ENCODE measurements around the gene HSD17B13.

The HSD17B13 gene, protein sequence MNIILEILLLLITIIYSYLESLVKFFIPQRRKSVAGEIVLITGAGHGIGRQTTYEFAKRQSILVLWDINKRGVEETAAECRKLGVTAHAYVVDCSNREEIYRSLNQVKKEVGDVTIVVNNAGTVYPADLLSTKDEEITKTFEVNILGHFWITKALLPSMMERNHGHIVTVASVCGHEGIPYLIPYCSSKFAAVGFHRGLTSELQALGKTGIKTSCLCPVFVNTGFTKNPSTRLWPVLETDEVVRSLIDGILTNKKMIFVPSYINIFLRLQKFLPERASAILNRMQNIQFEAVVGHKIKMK

DNA sequence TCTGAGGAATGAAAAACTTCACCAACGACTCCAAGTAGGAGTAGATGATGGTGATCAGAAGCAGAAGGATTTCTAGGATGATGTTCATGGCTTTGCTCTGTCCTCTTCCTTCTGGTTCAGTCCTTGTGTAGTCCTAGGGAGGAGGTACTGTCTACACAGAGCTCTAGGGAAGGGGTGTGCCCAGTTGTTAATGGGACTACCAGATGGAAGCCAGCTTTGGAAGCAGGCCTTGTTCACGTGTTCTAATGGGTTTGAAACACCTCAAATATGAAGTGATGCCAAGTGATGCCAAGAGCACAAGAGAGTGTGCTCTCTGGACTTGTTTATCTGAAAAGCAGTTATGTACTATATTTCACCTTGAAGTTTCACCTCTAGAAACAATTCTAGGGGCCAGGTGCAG, at the start of gene HSD17B13:
Gene HSD17B13 (minus strand): TSS at position 129 of the 400 bp plus-strand sequence. CDS start 41 bp downstream, at position 88.
- DNase-seq (ENCODE audit: insufficient read length, low spot score), result no peak
- FAIRE-seq, result no peak
- TF ChIP-seq, protein P1, sequence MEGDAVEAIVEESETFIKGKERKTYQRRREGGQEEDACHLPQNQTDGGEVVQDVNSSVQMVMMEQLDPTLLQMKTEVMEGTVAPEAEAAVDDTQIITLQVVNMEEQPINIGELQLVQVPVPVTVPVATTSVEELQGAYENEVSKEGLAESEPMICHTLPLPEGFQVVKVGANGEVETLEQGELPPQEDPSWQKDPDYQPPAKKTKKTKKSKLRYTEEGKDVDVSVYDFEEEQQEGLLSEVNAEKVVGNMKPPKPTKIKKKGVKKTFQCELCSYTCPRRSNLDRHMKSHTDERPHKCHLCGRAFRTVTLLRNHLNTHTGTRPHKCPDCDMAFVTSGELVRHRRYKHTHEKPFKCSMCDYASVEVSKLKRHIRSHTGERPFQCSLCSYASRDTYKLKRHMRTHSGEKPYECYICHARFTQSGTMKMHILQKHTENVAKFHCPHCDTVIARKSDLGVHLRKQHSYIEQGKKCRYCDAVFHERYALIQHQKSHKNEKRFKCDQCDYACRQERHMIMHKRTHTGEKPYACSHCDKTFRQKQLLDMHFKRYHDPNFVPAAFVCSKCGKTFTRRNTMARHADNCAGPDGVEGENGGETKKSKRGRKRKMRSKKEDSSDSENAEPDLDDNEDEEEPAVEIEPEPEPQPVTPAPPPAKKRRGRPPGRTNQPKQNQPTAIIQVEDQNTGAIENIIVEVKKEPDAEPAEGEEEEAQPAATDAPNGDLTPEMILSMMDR (IDR thresholded peaks at IDR 0.05; ENCODE audit: insufficient read depth, missing control alignments), result no peak

DNA sequence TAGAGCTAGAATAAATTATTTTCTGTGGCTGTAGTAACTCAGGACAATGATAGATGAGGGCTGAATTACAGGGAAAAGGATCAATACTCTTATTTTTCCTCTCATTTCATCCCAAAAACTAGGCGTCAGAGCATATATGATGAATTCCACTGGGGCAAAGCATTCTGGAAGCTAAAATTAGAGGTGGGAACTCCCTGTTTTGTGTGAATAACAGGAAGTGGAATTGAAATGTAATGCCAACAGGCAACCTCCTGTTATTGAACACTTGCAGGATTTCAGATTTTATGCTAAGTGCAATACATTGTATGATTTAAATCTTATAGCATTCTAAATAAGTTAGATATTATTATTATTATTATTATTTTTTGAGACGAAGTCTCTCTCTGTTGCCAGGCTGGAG, 47.4 kb upstream of the HSD17B13 start:
- no peak for DNase-seq (ENCODE audit: insufficient read length, low spot score)
- FAIRE-seq, result no peak
- TF ChIP-seq, protein P1 (IDR thresholded peaks at IDR 0.05; ENCODE audit: insufficient read depth, missing control alignments), result no peak

DNA sequence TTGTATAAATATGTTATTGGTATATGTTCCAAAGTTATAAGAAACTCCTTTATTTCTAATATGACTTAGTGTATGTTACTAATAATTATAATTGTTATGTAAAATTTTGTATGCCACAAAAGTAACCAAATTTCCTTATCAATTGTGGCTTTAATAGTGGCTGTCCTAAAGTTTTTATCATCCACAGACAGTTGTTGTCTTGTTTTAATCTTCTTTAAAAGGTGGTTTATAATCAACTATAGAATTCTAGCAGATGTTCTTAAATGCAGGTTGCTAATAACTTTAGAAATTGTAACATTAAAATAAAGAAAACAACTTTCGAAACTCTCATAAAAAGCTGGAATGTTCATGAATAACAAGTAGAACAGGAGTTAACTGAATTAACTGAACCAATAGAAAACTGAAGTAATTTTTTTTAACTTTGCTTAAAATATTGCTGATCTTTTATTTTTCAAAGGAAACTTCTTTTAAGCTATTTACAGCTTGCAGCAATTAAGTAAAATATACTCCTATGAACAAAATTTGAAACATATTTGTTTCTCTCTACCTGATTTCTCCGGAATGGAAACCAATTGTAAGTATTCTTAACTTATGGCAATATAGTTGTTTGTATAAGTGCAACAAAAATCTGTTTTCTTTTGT, 44.0 kb upstream of the HSD17B13 start:
- DNase-seq (ENCODE audit: insufficient read length, low spot score), result no peak
- FAIRE-seq, result no peak
- TF ChIP-seq, protein P1 (IDR thresholded peaks at IDR 0.05; ENCODE audit: insufficient read depth, missing control alignments), result no peak

DNA sequence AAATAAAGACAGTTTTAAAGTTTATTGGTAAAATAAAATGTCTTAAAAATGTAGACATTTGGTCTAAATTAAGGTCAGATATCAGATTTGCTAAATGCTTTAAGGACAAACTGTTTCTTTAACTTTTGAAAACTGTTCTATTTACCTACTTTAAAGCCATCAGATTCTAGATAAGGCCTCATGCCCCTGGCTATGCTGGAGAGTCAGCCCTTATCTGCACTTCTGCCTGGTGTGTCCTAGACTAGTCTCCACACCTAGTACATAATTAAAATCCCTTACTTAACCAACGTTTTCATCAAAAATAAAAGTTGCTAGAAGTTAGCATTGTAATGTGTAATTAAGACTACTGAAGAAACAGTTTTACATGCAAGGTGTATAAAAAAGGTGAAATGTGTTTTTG, 42.7 kb upstream of the HSD17B13 start:
- TF ChIP-seq, protein P1 (IDR thresholded peaks at IDR 0.05; ENCODE audit: insufficient read depth, missing control alignments), result no peak
- FAIRE-seq (no peak), DNase-seq (ENCODE audit: insufficient read length, low spot score) (no peak)

DNA sequence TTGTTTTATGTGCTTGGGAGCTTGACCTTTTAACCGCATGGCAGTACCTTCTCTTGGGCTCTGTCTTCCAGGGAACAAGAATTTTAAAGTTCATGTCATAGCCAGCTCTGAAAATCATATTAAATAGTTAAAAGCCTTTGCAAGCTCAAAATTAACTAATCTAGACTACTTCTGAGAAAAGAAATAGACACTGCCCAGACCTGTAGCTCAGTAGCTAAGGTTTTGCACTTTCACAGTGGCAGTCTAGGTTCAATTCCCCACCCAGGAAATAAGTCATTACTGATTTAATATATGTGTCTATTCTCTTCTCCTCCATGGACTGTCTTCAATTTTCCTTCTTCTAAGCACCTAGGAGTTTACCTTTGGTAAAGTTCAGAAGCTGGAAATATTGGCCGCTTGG, 40.9 kb upstream of the HSD17B13 start:
- DNase-seq (ENCODE audit: insufficient read length, low spot score), result no peak
- FAIRE-seq, result no peak
- TF ChIP-seq, protein P1 (IDR thresholded peaks at IDR 0.05; ENCODE audit: insufficient read depth, missing control alignments), result no peak

DNA sequence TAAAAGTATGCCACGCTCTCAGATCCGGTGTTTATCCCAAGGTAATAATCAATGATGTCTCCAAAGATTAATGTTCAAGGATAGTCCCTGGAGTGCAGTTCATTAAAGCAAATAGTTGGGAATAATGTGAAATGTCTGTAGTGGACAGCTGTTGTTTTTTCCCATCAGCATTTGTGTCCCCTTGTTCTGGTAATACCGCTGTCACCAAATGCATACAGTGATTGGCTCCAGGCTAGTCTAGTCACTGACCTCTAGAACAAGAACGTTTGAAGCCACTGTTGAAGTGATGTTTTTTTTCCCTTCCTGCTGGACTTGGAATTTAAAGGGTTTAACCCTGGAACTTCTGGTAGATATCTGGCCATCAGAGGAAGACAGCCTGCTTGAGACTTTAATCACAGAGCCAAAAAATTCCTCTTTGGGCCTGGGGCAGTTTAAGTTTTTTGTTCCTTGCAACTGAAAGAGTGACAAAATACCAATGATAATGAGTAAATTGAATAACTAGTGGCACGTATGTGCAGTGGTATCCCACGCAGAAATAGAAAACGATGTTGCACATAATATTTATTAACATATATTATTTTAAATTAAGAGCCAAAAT, 37.8 kb upstream of the HSD17B13 start:
- TF ChIP-seq, protein P1 (IDR thresholded peaks at IDR 0.05; ENCODE audit: insufficient read depth, missing control alignments), result no peak
- no peak for DNase-seq (ENCODE audit: insufficient read length, low spot score)
- no peak for FAIRE-seq

DNA sequence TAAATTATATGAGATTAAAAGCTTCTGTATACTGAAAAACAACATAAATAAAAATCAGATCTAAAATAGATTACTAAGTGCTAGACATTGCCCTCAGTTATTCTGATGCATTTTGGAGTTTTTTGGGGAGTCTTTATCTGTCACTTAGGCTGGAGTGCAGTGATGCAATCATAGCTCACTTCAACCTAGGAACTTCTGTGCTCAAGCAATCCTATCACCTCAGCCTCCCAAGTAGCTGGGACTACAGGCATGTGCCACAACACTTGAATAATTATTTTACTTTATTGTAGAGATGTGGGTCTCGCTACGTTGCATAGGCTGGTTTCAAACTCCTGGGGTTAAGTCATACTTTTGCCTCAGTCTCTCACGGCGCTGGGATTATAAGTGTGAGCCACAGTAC, 36.6 kb upstream of the HSD17B13 start:
- TF ChIP-seq, protein P1 (IDR thresholded peaks at IDR 0.05; ENCODE audit: insufficient read depth, missing control alignments), result no peak
- DNase-seq (ENCODE audit: insufficient read length, low spot score) (no peak), FAIRE-seq (no peak)
